Left lobe of liver (tissue), 2 donors: Measurements from ENCODE around the gene SORL1. TPM values are rescaled to one million over a fixed set of nuclear protein-coding genes. Genes with fewer than 3 reads are reported as not detected.

ENCODE experiments used
- ATAC-seq: fragments of 200-7000 bp; cut with Tn5 transposase; one replicate; pipeline ENCODE4 v1.9.1; 2020; ENCODE audit warnings: mild to moderate bottlenecking, moderate library complexity
- DNase-seq: peaks from one replicate; pipeline ENCODE4 v3.0.0-alpha.2; 2020; ENCODE audit warnings: low spot score
- total RNA-seq: library from RNA; stranded (reverse); gene quantifications from one replicate; pipeline ENCODE4 v1.2.1, GENCODE V29; 2021
- donor health status: DM: no; HTN: no; CAD: no; lungs with moderate emphysema.
- donor health status: DM: no; HTN: yes; CAD: no.

Gene SORL1
- total RNA-seq, 1 donor from 2014 or later, result 133 TPM

- peak; percentile 57 for DNase-seq
These were observed 566 bp downstream of the SORL1 start, which contains the start of gene SORL1-AS1 for GRCh38 chr11:121452609-121453150. SORL1-AS1 (minus strand) TSS chr11:121452967.

DNA sequence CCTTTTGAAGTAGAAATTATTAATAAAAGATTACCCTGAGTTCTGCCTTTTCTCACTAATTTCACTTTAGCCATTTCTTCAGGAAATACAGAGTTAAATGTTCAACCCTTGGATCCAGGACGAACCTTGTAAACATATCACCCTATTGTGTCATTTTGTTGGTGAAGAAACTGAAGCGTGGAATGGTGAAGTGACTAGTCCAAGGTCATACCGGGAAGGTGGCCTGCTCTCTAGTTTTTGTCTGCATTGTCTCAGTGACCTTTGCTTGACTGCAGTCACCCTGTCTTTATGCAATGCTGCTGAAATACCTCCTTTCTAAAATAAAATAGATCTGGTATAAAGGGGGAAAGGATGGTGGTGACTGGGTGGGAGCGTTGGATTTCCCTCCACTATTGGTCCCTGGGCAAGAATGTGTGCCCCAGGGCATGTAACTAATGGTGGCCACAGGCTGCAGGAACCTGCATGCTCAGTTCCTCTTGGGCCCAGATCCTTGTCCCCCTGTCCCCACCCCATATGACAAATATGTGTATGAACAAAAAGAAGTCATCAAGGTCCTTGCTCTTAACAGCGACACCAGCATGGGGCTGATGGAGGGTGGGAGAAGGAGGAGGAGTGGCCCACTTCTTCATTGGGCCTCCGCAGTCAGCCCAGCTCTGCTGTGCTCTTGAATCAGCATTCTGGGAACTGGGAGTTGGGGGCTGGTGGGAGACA, 1.6 kb downstream of the SORL1 start:
- DNase-seq, result peak; percentile 76
- peak; percentile 36 for ATAC-seq

More at GRCh38 chr11:121452609-121453150, 566 bp downstream of the SORL1 start, which contains the start of gene SORL1-AS1:
- peak; percentile 4 for ATAC-seq

- no peak for ATAC-seq
- no peak for DNase-seq
These were observed 3.0 kb downstream of the SORL1 start for GRCh38 chr11:121455115-121455514.

DNA sequence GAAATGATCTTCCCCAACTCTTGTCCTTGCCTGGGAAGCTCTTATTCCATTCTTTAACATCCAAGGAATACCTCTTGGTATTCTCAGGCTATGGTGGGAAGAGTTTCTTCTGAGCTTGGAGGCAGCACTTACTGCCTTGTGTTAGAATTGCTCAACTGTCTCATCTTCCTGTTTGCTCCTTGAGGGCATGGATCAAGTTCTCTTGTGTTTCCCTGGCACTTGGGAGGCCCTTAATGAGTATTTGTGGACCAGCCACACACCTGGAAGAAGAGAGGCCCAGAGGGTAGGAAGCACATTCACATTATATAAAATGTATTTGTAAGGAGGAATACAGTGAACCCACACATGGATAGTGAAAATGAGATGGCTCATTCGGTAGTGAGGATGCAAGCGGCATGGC, 4.0 kb downstream of the SORL1 start:
- ATAC-seq, result no peak
- DNase-seq, result no peak

- DNase-seq (no peak), ATAC-seq (no peak)
These were observed 4.8 kb downstream of the SORL1 start for GRCh38 chr11:121456816-121457431.

DNA sequence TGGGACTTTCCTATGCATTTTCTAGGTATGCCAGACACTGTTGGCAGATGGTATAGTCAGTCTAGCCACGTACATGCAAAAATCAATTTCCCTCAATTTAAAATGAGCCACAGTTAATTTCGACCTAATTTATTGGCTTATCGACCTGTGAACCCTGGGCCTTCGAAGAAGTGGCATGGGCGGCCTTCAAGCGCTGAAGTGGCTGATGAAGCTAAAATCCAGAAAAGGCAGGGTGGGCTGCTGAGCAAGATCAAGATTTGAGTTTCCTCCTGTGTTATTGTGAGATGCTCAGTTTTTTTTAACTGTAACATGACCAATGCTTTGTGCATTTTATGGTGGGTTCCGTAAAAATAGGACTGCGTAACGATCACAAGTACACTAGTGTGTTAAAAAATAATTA, 6.4 kb downstream of the SORL1 start:
- ATAC-seq (no peak), DNase-seq (no peak)

DNA sequence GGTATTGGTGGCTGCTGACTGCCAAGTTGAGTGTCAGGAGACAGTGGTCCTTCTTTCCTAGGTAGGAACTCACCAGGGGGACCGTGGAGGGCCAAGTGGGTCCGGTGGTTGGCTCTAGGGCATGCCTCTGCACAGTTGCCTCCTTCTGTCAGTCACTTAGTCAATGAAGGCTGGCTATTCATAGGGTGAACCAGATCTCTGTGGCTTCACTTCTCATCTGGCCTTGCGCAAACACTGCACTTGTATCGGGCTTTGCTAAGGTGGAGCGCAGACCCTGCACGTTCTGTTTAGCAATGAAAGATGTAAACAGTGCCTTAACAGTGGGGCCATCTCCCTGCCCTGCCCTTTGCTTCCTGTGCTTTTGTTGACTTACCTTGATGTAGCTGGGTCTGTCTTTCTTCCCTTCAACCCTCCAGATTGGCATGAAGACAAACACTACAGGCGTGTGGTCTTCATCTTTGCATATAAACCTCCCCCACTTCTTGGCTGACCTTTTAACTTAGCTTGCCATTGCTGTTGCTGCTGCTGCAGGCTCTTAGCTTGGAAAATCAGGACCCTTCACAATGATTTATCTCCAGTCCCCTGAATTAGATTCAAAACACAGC, 7.4 kb downstream of the SORL1 start:
- DNase-seq, result peak; percentile 83
- peak; percentile 53 for ATAC-seq

DNA sequence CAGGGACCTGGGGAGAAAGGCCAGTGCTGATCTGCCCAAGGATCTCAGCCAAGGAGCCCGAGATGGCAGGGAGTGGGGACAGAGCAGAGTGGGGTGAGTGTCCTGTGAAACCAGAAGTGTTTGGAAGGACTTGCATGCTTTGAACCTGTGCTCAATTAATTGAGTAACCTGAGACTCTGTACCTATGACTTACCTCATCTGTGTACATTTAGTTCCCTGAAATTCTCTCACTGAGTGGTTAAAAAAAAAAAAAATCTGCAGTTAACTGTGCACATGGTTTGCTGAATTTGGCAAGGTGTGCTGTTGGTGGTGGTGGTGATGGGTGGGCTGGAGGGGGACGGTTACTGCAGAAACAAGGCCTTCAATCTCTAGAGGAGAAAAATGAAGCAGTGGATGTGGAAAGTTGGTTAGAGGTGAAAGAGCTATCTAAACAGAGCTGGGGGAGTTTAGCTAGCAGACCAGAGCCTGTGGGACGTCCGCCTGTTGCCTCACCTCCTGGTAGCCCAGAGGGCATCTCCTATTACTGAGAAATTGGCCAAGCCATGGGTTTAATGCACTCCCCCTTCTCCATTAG, 8.9 kb downstream of the SORL1 start:
- ATAC-seq, result peak; percentile 72

GRCh38 chr11:121461843-121462242, 9.7 kb downstream of the SORL1 start:
- ATAC-seq, result no peak
- DNase-seq, result no peak

More for the DNA sequence above, 8.9 kb downstream of the SORL1 start:
- peak; percentile 92 for DNase-seq

DNA sequence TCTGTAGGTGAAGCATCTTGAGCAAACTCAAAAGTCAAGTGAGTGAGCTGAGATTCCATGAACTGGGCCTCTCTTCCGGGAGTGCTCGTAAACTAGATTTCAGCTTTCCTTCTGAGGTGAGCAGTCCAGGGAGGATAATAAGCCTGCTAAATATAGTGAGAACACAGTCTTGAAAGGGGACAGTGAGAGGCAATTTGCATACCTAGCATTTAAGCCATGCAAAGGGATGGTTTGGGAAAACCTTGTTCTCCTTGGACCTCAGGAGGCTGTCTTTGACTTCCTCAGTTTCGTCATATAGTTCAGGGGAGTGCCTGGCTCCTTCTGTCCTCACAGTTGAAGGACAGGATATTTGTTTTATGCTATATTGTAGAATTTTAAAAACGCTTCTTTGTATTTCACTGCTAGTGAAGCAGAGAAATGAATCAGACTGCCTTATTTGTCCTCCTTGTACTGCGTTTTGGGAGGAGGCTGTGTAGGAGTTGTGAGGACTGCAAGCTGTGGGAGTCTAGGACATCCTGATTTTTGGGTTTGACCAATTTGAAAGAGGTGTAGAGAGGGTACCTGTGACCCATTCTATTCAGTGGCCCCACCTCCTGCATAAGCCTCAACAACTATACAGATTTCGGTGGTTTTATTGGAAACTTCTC, 11.7 kb downstream of the SORL1 start:
- ATAC-seq, result no peak
- DNase-seq, result no peak

DNA sequence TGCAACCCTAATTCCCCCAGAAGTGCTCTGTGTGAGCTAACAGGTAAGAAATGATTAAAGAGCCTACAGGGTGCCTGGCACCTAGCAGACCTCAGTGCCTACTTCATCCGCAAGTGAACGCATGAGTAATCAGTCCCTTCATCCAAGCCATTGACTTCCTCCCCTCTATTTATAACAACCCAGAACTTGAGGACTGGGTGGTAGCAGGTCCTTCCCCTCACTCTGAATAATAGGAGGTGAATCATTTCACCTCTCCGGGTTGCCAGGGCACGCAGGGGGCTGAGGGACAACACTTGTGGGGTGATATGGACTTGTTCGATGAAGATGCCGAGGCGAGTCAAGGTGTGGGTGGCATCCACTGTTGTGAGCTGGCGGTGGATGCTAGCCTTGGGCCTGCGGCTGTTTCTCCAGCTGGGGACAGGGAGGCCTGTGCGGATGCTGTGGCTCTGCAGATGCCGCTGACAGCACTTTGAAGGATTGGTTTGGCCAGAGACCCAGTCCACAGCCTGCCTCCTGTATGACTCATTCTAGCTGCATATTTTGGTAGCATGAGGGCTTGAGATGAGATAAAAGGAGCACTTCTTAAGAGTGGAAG, 12.3 kb downstream of the SORL1 start:
- ATAC-seq (no peak), DNase-seq (no peak)

DNA sequence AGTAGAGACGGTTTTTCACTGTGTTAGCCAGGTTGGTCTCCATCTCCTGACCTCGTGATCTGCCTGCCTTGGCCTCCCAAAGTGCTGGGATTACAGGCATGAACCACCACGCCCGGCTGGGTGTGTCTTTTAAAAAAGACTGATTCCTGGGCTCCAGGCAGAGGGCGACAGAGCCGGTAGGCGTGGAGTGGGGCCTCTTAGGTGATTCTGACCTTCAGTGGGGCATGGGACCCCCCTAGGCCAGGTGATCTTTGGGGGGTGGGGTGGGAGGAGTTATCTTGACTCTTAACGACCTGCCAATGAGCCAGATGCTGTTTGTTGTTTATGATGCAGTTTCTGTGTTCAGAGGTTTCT, 13.6 kb downstream of the SORL1 start:
- no peak for ATAC-seq

GRCh38 chr11:121466063-121466794, 14.1 kb downstream of the SORL1 start:
- ATAC-seq (peak; percentile 37), DNase-seq (peak; percentile 77)

More for the DNA sequence above, 13.6 kb downstream of the SORL1 start:
- no peak for DNase-seq

- DNase-seq (no peak), ATAC-seq (no peak)
These were observed 15.4 kb downstream of the SORL1 start for GRCh38 chr11:121467471-121467870.

GRCh38 chr11:121467965-121468364, 15.9 kb downstream of the SORL1 start:
- DNase-seq (no peak), ATAC-seq (no peak)

- ATAC-seq, result peak; percentile 61
These were observed 17.8 kb downstream of the SORL1 start for GRCh38 chr11:121469910-121470309.

GRCh38 chr11:121471167-121471566, 19.1 kb downstream of the SORL1 start:
- peak; percentile 79 for ATAC-seq
- peak; percentile 90 for DNase-seq

More at GRCh38 chr11:121469910-121470309, 17.8 kb downstream of the SORL1 start:
- peak; percentile 87 for DNase-seq

DNA sequence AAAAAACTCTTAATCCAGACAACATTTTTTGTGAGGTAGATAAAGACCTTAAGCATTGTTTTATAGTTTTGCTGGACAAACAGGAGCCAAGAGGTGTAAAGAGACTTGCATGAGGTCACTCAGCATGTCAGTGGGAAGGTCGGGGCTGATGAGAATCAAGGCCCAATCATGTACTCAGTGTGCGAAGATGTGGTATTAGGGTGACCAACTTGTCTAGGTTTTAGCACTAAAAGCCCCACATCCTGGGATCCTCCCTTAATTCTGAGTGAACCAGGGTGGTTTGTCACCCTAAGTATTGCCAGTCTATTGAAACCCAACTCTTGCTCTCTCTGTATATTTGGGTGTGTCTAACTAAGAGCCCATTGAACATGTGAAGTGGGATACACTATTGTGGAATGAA, 20.2 kb downstream of the SORL1 start:
- no peak for DNase-seq
- ATAC-seq, result no peak

DNA sequence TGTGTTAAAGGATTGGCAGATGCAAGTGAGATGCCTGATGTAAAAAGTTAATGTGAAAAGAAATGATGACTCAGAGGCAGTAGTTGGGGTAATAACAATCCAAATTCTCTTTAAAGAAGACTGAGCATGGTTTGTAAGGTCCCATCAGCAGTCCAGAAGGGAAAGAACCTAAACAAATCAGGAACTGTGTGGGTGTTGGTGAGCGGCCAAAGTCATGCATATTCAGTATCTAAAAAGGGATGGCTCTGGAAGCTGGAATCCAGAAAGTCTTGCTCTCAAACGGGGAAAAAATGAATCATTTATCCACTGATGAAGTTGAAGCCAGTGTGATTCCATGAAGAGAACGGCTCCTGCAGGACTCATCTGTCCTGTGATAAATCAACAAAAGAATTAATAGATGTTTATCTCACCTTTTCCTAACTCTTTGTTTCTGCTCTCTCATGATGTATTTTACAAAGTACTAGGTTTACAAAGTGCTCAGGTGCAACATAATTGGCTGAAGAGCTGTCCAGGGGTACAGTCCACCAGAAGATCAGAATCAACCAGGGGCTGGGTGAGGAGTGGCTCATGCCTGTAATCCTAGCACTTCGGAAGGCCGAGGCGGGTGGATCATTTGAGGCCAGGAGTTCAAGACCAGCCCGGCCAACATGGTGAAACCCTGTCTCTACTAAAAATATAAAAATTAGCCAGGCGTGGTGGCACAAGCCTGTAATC, 21.1 kb downstream of the SORL1 start:
- no peak for DNase-seq
- ATAC-seq, result no peak
